Brain pericyte (primary cell): ENCODE results near the gene C16orf87.
"Not testable (repeated sequence)": the region's sequence is repeated elsewhere in the genome, so short reads cannot be mapped to it uniquely, and the experiment has no call there.

Source experiments
- DNase-seq: peaks from one replicate; pipeline ENCODE4 v3.0.0-alpha.2; 2012; ENCODE audit warnings: low read depth, low spot score

Gene C16orf87

GRCh38 chr16:46830902-46831647 is at the start of gene C16orf87:
Gene C16orf87, minus strand, starts transcription at chr16:46831180. Its CDS starts 31 bp downstream, at chr16:46831149.
- DNase-seq = peak; percentile 84

- DNase-seq = no peak
These were observed 44.3 kb upstream of the C16orf87 start for GRCh38 chr16:46875243-46875642.

- no peak for DNase-seq
These were observed 42.2 kb upstream of the C16orf87 start for GRCh38 chr16:46873201-46873600.

- no peak for DNase-seq
These were observed 40.6 kb upstream of the C16orf87 start for GRCh38 chr16:46871597-46871996.

- DNase-seq = not testable (repeated sequence)
These were observed 37.9 kb upstream of the C16orf87 start for GRCh38 chr16:46868891-46869290.

- not testable (repeated sequence) for DNase-seq
These were observed 36.5 kb upstream of the C16orf87 start for GRCh38 chr16:46867486-46867885.

- DNase-seq = no peak
These were observed 35.3 kb upstream of the C16orf87 start for GRCh38 chr16:46866286-46866685.

GRCh38 chr16:46862555-46863447 is 31.8 kb upstream of the C16orf87 start:
- no peak for DNase-seq

GRCh38 chr16:46859719-46860152 is 28.8 kb upstream of the C16orf87 start:
- DNase-seq = no peak

GRCh38 chr16:46858151-46858550 is 27.2 kb upstream of the C16orf87 start:
- DNase-seq = no peak

- no peak for DNase-seq
These were observed 26.5 kb upstream of the C16orf87 start for GRCh38 chr16:46857368-46857945.

GRCh38 chr16:46855389-46855788 is 24.4 kb upstream of the C16orf87 start:
- no peak for DNase-seq

GRCh38 chr16:46854846-46855245 is 23.9 kb upstream of the C16orf87 start:
- no peak for DNase-seq

GRCh38 chr16:46853713-46854443 is 22.9 kb upstream of the C16orf87 start:
- peak; percentile 50 for DNase-seq

- DNase-seq = no peak
These were observed 21.1 kb upstream of the C16orf87 start for GRCh38 chr16:46852130-46852529.

- no peak for DNase-seq
These were observed 19.9 kb upstream of the C16orf87 start for GRCh38 chr16:46850619-46851555.

- no peak for DNase-seq
These were observed 18.1 kb upstream of the C16orf87 start for GRCh38 chr16:46848768-46849764.

- DNase-seq = no peak
These were observed 15.0 kb upstream of the C16orf87 start for GRCh38 chr16:46845952-46846351.

- DNase-seq = no peak
These were observed 13.8 kb upstream of the C16orf87 start for GRCh38 chr16:46844771-46845170.
